Measurements from ENCODE around the gene SOS2.

GRCh38 chr14:50229681-50230080 lies 1.7 kb downstream of the SOS2 start:
- TF ChIP-seq CTCF (IDR thresholded peaks at IDR 0.05; ENCODE audit: low read depth, low read length, missing input control) (no peak), ATF3 (IDR thresholded peaks at IDR 0.05) (no peak)
